ENCODE results near the gene NETO2.

The NETO2 gene

GRCh38 chr16:47052666-47053640, 90.8 kb downstream of the NETO2 start:
- Histone ChIP-seq H3K4me1 (ENCODE audit: control insufficient read depth, insufficient read depth, low read length) (no peaks in the 10 kb centered on the region), H3K9ac (ENCODE audit: low read depth, low read length) (no peak overlapping the region), H3K9me3 (replicated peaks; ENCODE audit: low read length) (no peaks in the 10 kb centered on the region), H3K27me3 (ENCODE audit: control insufficient read depth, insufficient read depth, low read length) (peaks cover 43% of the 10 kb centered on the region), H3K4me2 (ENCODE audit: low read length) (no peak overlapping the region), H3K36me3 (ENCODE audit: insufficient read depth, low read length) (no peaks in the 10 kb centered on the region), H3K4me3 (ENCODE audit: low read length) (no peak overlapping the region)

DNA sequence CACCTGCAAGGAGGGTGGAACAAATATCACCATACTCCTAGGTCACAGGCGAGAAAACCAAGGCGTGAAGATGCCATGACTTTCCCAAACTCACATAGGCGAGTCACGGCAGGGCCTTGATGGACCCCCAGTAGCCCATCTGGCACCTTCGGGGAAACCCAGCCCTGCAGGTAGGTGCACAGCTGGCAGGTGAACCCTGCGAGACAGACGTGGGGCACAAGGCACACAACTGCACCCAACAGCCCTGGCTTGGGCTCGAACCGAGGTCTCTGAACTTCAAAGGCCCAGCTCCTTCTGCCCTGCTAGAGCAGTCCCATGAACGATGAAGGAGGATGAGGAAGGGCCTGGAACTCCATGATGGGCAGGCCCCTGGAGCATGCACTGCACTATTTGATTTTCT, 92.7 kb downstream of the NETO2 start:
- Histone ChIP-seq H3K36me3 (ENCODE audit: insufficient read depth, low read length) (no peaks in the 10 kb centered on the region), H3K4me2 (ENCODE audit: low read length) (no peak overlapping the region), H3K27me3 (ENCODE audit: control insufficient read depth, insufficient read depth, low read length) (peaks cover 41% of the 10 kb centered on the region), H3K4me1 (ENCODE audit: control insufficient read depth, insufficient read depth, low read length) (no peaks in the 10 kb centered on the region), H3K9me3 (replicated peaks; ENCODE audit: low read length) (no peaks in the 10 kb centered on the region), H3K4me3 (ENCODE audit: low read length) (no peak overlapping the region), H3K9ac (ENCODE audit: low read depth, low read length) (no peak overlapping the region)

- peaks cover 37% of the 10 kb centered on the region for H3K27me3 ChIP-seq (ENCODE audit: control insufficient read depth, insufficient read depth, low read length)
- no peak overlapping the region for H3K4me3 ChIP-seq (ENCODE audit: low read length)
- H3K9ac ChIP-seq (ENCODE audit: low read depth, low read length), result no peak overlapping the region
- no peaks in the 10 kb centered on the region for H3K4me1 ChIP-seq (ENCODE audit: control insufficient read depth, insufficient read depth, low read length)
- no peaks in the 10 kb centered on the region for H3K9me3 ChIP-seq (replicated peaks; ENCODE audit: low read length)
- no peak overlapping the region for H3K4me2 ChIP-seq (ENCODE audit: low read length)
- no peaks in the 10 kb centered on the region for H3K36me3 ChIP-seq (ENCODE audit: insufficient read depth, low read length)
Measured at GRCh38 chr16:47049901-47050583, 93.7 kb downstream of the NETO2 start.

GRCh38 chr16:47047524-47048203, 96.1 kb downstream of the NETO2 start:
- H3K27me3 ChIP-seq (ENCODE audit: control insufficient read depth, insufficient read depth, low read length), result peaks cover 31% of the 10 kb centered on the region
- no peaks in the 10 kb centered on the region for H3K4me1 ChIP-seq (ENCODE audit: control insufficient read depth, insufficient read depth, low read length)
- H3K4me2 ChIP-seq (ENCODE audit: low read length), result no peak overlapping the region
- H3K9ac ChIP-seq (ENCODE audit: low read depth, low read length), result no peak overlapping the region
- H3K36me3 ChIP-seq (ENCODE audit: insufficient read depth, low read length), result no peaks in the 10 kb centered on the region
- no peak overlapping the region for H3K4me3 ChIP-seq (ENCODE audit: low read length)
- no peaks in the 10 kb centered on the region for H3K9me3 ChIP-seq (replicated peaks; ENCODE audit: low read length)

GRCh38 chr16:47046726-47047523, 96.8 kb downstream of the NETO2 start:
- Histone ChIP-seq H3K4me2 (ENCODE audit: low read length) (no peak overlapping the region), H3K36me3 (ENCODE audit: insufficient read depth, low read length) (no peaks in the 10 kb centered on the region), H3K27me3 (ENCODE audit: control insufficient read depth, insufficient read depth, low read length) (peaks cover 31% of the 10 kb centered on the region), H3K9me3 (replicated peaks; ENCODE audit: low read length) (no peaks in the 10 kb centered on the region), H3K9ac (ENCODE audit: low read depth, low read length) (no peak overlapping the region), H3K4me1 (ENCODE audit: control insufficient read depth, insufficient read depth, low read length) (no peaks in the 10 kb centered on the region), H3K4me3 (ENCODE audit: low read length) (no peak overlapping the region)

- Histone ChIP-seq H3K4me1 (ENCODE audit: control insufficient read depth, insufficient read depth, low read length) (no peaks in the 10 kb centered on the region), H3K27me3 (ENCODE audit: control insufficient read depth, insufficient read depth, low read length) (peaks cover 27% of the 10 kb centered on the region), H3K36me3 (ENCODE audit: insufficient read depth, low read length) (no peaks in the 10 kb centered on the region), H3K4me2 (ENCODE audit: low read length) (no peak overlapping the region), H3K9me3 (replicated peaks; ENCODE audit: low read length) (no peaks in the 10 kb centered on the region), H3K4me3 (ENCODE audit: low read length) (no peak overlapping the region), H3K9ac (ENCODE audit: low read depth, low read length) (no peak overlapping the region)
Measured at GRCh38 chr16:47045459-47045858, 98.3 kb downstream of the NETO2 start.

GRCh38 chr16:47045023-47045422, 98.7 kb downstream of the NETO2 start:
- no peaks in the 10 kb centered on the region for H3K36me3 ChIP-seq (ENCODE audit: insufficient read depth, low read length)
- H3K4me3 ChIP-seq (ENCODE audit: low read length), result no peak overlapping the region
- H3K27me3 ChIP-seq (ENCODE audit: control insufficient read depth, insufficient read depth, low read length), result peaks cover 27% of the 10 kb centered on the region
- H3K9ac ChIP-seq (ENCODE audit: low read depth, low read length), result no peak overlapping the region
- H3K4me2 ChIP-seq (ENCODE audit: low read length), result no peak overlapping the region
- H3K4me1 ChIP-seq (ENCODE audit: control insufficient read depth, insufficient read depth, low read length), result no peaks in the 10 kb centered on the region
- H3K9me3 ChIP-seq (replicated peaks; ENCODE audit: low read length), result no peaks in the 10 kb centered on the region

- Histone ChIP-seq H3K4me1 (ENCODE audit: control insufficient read depth, insufficient read depth, low read length) (no peaks in the 10 kb centered on the region), H3K27me3 (ENCODE audit: control insufficient read depth, insufficient read depth, low read length) (peaks cover 22% of the 10 kb centered on the region), H3K4me2 (ENCODE audit: low read length) (no peak overlapping the region), H3K9ac (ENCODE audit: low read depth, low read length) (no peak overlapping the region), H3K9me3 (replicated peaks; ENCODE audit: low read length) (no peaks in the 10 kb centered on the region), H3K4me3 (ENCODE audit: low read length) (no peak overlapping the region), H3K36me3 (ENCODE audit: insufficient read depth, low read length) (no peaks in the 10 kb centered on the region)
Measured at GRCh38 chr16:47043970-47044684, 99.6 kb downstream of the NETO2 start.

- H3K4me3 ChIP-seq (ENCODE audit: low read length), result no peak overlapping the region
- H3K4me1 ChIP-seq (ENCODE audit: control insufficient read depth, insufficient read depth, low read length), result no peaks in the 10 kb centered on the region
- no peak overlapping the region for H3K9ac ChIP-seq (ENCODE audit: low read depth, low read length)
- no peak overlapping the region for H3K4me2 ChIP-seq (ENCODE audit: low read length)
- peaks cover 15% of the 10 kb centered on the region for H3K27me3 ChIP-seq (ENCODE audit: control insufficient read depth, insufficient read depth, low read length)
- H3K9me3 ChIP-seq (replicated peaks; ENCODE audit: low read length), result no peaks in the 10 kb centered on the region
- H3K36me3 ChIP-seq (ENCODE audit: insufficient read depth, low read length), result no peaks in the 10 kb centered on the region
Measured at GRCh38 chr16:47043200-47043599, 100.5 kb downstream of the NETO2 start.

DNA sequence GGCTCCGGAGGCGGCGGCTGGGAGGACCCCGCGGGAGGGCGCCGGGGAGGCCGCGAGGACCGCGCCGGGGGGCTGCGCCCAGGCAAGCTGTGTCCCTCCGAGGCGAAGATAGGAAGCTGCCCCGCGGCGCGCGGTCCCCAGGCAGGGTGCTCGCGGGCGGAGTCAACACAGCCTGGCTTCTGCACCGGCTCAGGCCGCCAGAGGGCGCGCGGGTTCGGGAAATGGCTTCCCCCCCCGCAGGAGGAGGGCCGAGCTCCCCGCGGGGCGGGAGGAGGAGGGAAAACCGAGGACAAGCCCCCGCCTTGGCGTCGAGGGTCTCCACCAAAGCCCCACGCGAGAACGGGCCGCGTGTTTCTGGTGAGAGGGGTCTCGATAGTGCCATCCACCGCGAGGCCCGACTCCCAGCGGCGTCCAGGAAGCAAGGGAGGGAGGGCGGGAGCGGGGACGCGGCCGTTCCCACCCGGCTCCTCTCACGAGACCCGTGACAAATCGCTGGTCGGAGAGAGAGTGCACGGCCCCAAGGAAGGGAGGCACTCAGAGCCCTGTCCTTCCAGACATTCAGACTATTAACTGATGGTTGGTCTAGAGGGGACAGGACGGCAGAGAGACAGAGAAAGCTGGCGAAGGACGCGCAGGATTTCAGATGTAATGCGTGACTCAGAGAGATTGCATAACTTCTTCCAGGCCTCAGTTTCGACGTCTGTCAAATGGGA, 105.8 kb downstream of the NETO2 start:
- no peaks in the 10 kb centered on the region for H3K36me3 ChIP-seq (ENCODE audit: insufficient read depth, low read length)
- H3K4me2 ChIP-seq (ENCODE audit: low read length), result peak overlapping the region; percentile 98
- peak overlapping the region; percentile 85 for H3K4me3 ChIP-seq (ENCODE audit: low read length)
- H3K27me3 ChIP-seq (ENCODE audit: control insufficient read depth, insufficient read depth, low read length), result no peaks in the 10 kb centered on the region
- no peaks in the 10 kb centered on the region for H3K9me3 ChIP-seq (replicated peaks; ENCODE audit: low read length)
- no peaks in the 10 kb centered on the region for H3K4me1 ChIP-seq (ENCODE audit: control insufficient read depth, insufficient read depth, low read length)
- peak overlapping the region; percentile 83 for H3K9ac ChIP-seq (ENCODE audit: low read depth, low read length)
